ENCODE data around the gene BNIP5.

The BNIP5 gene

DNA sequence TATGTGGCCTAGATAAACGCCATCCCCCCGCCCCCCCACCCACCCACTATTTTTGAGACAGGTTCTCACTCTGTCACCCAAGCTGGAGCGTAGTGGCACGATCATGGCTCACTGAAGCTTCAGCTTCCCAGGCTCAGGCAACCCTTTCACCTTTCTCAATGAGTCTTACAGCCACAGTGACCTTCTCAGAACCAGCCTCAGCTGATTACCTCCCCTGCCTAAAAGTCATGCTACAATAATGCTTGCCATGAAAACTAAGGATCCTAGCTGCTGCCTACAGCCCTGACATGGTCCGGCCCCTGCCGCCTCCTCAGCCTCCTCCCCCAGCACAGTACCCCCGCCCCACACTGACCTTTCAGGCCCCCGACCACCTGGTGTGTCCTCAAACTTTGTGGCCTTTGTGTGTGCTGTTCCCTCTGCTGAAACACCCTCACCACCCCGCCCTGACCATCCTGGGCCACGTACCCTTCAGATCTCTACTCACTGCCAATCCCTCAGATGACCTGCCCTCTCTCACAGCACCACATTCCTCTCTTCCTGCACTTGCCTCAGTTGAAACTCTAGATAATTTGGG is 35.5 kb downstream of the BNIP5 start:
- Histone ChIP-seq H3K27ac (ENCODE audit: poor library complexity, severe bottlenecking) (no peak overlapping the region), H3K27me3 (ENCODE audit: insufficient read depth, poor library complexity, severe bottlenecking) (no peaks in the 10 kb centered on the region), H3K36me3 (ENCODE audit: low read depth) (no peaks in the 10 kb centered on the region), H3K4me3 (ENCODE audit: severe bottlenecking) (no peak overlapping the region), H3K9me3 (ENCODE audit: severe bottlenecking) (no peaks in the 10 kb centered on the region), H3K4me1 (ENCODE audit: insufficient read depth, poor library complexity, severe bottlenecking) (no peaks in the 10 kb centered on the region)
- TF ChIP-seq, protein P1, sequence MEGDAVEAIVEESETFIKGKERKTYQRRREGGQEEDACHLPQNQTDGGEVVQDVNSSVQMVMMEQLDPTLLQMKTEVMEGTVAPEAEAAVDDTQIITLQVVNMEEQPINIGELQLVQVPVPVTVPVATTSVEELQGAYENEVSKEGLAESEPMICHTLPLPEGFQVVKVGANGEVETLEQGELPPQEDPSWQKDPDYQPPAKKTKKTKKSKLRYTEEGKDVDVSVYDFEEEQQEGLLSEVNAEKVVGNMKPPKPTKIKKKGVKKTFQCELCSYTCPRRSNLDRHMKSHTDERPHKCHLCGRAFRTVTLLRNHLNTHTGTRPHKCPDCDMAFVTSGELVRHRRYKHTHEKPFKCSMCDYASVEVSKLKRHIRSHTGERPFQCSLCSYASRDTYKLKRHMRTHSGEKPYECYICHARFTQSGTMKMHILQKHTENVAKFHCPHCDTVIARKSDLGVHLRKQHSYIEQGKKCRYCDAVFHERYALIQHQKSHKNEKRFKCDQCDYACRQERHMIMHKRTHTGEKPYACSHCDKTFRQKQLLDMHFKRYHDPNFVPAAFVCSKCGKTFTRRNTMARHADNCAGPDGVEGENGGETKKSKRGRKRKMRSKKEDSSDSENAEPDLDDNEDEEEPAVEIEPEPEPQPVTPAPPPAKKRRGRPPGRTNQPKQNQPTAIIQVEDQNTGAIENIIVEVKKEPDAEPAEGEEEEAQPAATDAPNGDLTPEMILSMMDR (IDR thresholded peaks at IDR 0.05; ENCODE audit: poor library complexity, severe bottlenecking) = no peak
- no peak for ATAC-seq (ENCODE audit: low read depth)
- no peak for DNase-seq (ENCODE audit: low spot score)

DNA sequence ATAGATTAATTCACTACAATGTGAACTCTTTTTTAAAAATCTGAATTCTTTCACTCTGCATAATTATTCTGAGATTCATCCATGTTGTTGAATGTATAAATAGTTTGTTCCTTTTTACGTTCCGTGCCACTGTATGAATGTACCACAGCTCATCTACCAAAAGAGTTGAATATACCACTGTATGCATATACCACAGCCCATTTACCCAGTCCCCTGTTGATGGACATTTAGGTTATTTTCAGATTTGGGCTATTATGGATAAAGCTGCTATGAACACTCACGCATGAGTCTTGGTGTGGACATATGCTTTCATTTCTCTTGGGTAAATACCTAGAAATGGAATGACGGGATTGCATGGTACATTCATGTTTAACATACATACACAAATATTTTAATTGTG is 38.7 kb downstream of the BNIP5 start:
- Histone ChIP-seq H3K27me3 (ENCODE audit: insufficient read depth, poor library complexity, severe bottlenecking) (no peaks in the 10 kb centered on the region), H3K27ac (ENCODE audit: poor library complexity, severe bottlenecking) (no peak overlapping the region), H3K36me3 (ENCODE audit: low read depth) (no peaks in the 10 kb centered on the region), H3K4me3 (ENCODE audit: severe bottlenecking) (no peak overlapping the region), H3K9me3 (ENCODE audit: severe bottlenecking) (no peaks in the 10 kb centered on the region), H3K4me1 (ENCODE audit: insufficient read depth, poor library complexity, severe bottlenecking) (no peaks in the 10 kb centered on the region)
- TF ChIP-seq, protein P1 (IDR thresholded peaks at IDR 0.05; ENCODE audit: poor library complexity, severe bottlenecking) = no peak
- DNase-seq (ENCODE audit: low spot score) = no peak
- ATAC-seq (ENCODE audit: low read depth) = no peak

DNA sequence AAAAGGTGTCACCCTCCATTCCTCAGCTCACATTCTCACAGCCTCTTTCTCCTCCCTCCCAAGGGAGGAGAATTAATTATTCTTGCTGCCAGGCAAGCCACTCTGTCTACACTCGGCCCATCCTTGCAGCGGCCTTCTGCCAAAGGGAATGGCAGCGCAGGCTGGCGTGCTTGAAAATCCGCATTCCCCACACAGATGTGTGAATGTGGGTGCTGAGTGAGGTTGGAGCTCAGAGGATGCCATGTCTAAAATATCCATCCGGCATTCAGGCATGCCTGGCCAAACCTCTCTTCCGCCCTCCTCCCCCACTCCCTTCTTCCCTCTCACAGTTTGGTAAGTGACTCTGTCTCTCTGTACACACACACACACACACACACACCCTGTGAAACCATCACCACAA is 39.2 kb downstream of the BNIP5 start:
- Histone ChIP-seq H3K36me3 (ENCODE audit: low read depth) (no peaks in the 10 kb centered on the region), H3K9me3 (ENCODE audit: severe bottlenecking) (no peaks in the 10 kb centered on the region), H3K27me3 (ENCODE audit: insufficient read depth, poor library complexity, severe bottlenecking) (no peaks in the 10 kb centered on the region), H3K27ac (ENCODE audit: poor library complexity, severe bottlenecking) (no peak overlapping the region), H3K4me3 (ENCODE audit: severe bottlenecking) (no peak overlapping the region), H3K4me1 (ENCODE audit: insufficient read depth, poor library complexity, severe bottlenecking) (no peaks in the 10 kb centered on the region)
- DNase-seq (ENCODE audit: low spot score) (no peak), ATAC-seq (ENCODE audit: low read depth) (no peak)
- TF ChIP-seq, protein P1 (IDR thresholded peaks at IDR 0.05; ENCODE audit: poor library complexity, severe bottlenecking) = no peak

DNA sequence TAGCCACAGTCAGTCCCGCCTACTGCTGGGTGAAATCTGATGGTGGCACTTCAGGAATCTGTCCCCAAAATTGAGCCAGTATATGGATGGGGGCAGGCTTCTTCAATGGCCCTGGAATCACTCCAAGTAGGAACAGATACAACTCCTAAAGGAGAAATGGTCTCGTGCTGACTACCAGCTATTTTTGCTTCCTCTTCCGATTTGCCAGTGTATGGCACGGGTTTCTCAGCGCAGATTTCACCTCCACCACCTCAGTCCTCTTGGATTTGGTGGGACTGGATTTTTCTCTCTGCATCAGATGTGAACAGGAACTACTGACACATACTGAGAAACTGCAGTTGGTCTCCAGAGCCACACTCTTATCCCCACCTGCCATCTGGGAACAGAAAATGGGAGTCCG is 39.6 kb downstream of the BNIP5 start:
- H3K4me1 ChIP-seq (ENCODE audit: insufficient read depth, poor library complexity, severe bottlenecking) = no peaks in the 10 kb centered on the region
- H3K9me3 ChIP-seq (ENCODE audit: severe bottlenecking) = no peaks in the 10 kb centered on the region
- ATAC-seq (ENCODE audit: low read depth) (no peak), DNase-seq (ENCODE audit: low spot score) (no peak)
- no peak overlapping the region for H3K4me3 ChIP-seq (ENCODE audit: severe bottlenecking)
- H3K27me3 ChIP-seq (ENCODE audit: insufficient read depth, poor library complexity, severe bottlenecking) = no peaks in the 10 kb centered on the region
- no peak overlapping the region for H3K27ac ChIP-seq (ENCODE audit: poor library complexity, severe bottlenecking)
- no peaks in the 10 kb centered on the region for H3K36me3 ChIP-seq (ENCODE audit: low read depth)
- TF ChIP-seq, protein P1 (IDR thresholded peaks at IDR 0.05; ENCODE audit: poor library complexity, severe bottlenecking) = no peak

DNA sequence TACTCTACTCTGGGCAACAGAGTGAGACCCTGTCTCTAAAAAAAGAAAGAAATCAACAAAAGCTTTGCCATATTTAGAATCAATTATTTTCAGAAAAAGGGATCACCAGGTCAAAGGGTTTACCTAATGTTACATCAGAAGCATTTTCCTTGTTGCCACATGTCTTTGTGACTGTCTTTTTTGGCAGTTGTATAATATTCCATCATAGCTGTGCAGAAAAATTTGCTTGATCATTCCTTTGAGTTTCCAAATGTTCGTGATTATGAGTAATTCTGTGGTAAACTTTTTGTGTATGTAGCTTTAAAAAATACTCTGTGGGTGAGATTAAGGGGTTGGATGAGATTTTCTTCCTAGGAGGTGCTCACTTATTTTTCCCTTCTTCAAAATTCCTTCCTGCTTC is 40.4 kb downstream of the BNIP5 start:
- Histone ChIP-seq H3K36me3 (ENCODE audit: low read depth) (no peaks in the 10 kb centered on the region), H3K4me3 (ENCODE audit: severe bottlenecking) (no peak overlapping the region), H3K27ac (ENCODE audit: poor library complexity, severe bottlenecking) (no peak overlapping the region), H3K4me1 (ENCODE audit: insufficient read depth, poor library complexity, severe bottlenecking) (no peaks in the 10 kb centered on the region), H3K9me3 (ENCODE audit: severe bottlenecking) (no peaks in the 10 kb centered on the region), H3K27me3 (ENCODE audit: insufficient read depth, poor library complexity, severe bottlenecking) (no peaks in the 10 kb centered on the region)
- TF ChIP-seq, protein P1 (IDR thresholded peaks at IDR 0.05; ENCODE audit: poor library complexity, severe bottlenecking) = no peak
- no peak for DNase-seq (ENCODE audit: low spot score)
- ATAC-seq (ENCODE audit: low read depth) = no peak

All from RWPE2 (cell line).